Measurements from ENCODE around the gene BMPER. TPM values are rescaled to one million over a fixed set of nuclear protein-coding genes. Genes with fewer than 3 reads are reported as not detected.
A peak's percentile ranks its signal among the peaks of the same experiment; 100 is the strongest.

Gene BMPER
- total RNA-seq, 1 donor, result 11.2 TPM

- H3K4me1 ChIP-seq (ENCODE audit: insufficient read depth, low read length), result peaks cover 18% of the 10 kb centered on the region
- H3K79me2 ChIP-seq (ENCODE audit: insufficient read depth, low read length), result peaks cover 15% of the 10 kb centered on the region
- H4K20me1 ChIP-seq (ENCODE audit: insufficient read depth, low read length), result no peaks in the 10 kb centered on the region
- H3K27ac ChIP-seq (ENCODE audit: low read depth, low read length), result no peak overlapping the region
- no peak overlapping the region for H3K4me3 ChIP-seq (ENCODE audit: insufficient read depth, low read length)
- H3K9me3 ChIP-seq (ENCODE audit: low read depth, low read length), result no peaks in the 10 kb centered on the region
- H2AFZ ChIP-seq (ENCODE audit: low read length), result no peak overlapping the region
- no peaks in the 10 kb centered on the region for H3K27me3 ChIP-seq (ENCODE audit: insufficient read depth, low read length)
- TF ChIP-seq CTCF (IDR thresholded peaks at IDR 0.05; ENCODE audit: extremely low read depth, low read depth, low read length), result no peak
- DNase-seq (ENCODE audit: insufficient read length, low spot score, missing footprints), result no peak
- H3K4me2 ChIP-seq (ENCODE audit: insufficient read depth, low read length), result no peak overlapping the region
- peaks cover 26% of the 10 kb centered on the region for H3K36me3 ChIP-seq (ENCODE audit: insufficient read depth, low read length)
Observed at GRCh38 chr7:33923440-33924229, 18.3 kb downstream of the BMPER start.

GRCh38 chr7:33926535-33926934, 21.2 kb downstream of the BMPER start:
- no peak overlapping the region for H3K4me3 ChIP-seq (ENCODE audit: insufficient read depth, low read length)
- no peak overlapping the region for H3K4me2 ChIP-seq (ENCODE audit: insufficient read depth, low read length)
- TF ChIP-seq CTCF (IDR thresholded peaks at IDR 0.05; ENCODE audit: extremely low read depth, low read depth, low read length), result no peak
- peaks cover 30% of the 10 kb centered on the region for H3K36me3 ChIP-seq (ENCODE audit: insufficient read depth, low read length)
- no peak overlapping the region for H3K27ac ChIP-seq (ENCODE audit: low read depth, low read length)
- no peaks in the 10 kb centered on the region for H4K20me1 ChIP-seq (ENCODE audit: insufficient read depth, low read length)
- DNase-seq (ENCODE audit: insufficient read length, low spot score, missing footprints), result no peak
- peaks cover 9% of the 10 kb centered on the region for H3K4me1 ChIP-seq (ENCODE audit: insufficient read depth, low read length)
- H3K27me3 ChIP-seq (ENCODE audit: insufficient read depth, low read length), result no peaks in the 10 kb centered on the region
- H3K79me2 ChIP-seq (ENCODE audit: insufficient read depth, low read length), result peaks cover 14% of the 10 kb centered on the region
- no peak overlapping the region for H2AFZ ChIP-seq (ENCODE audit: low read length)
- no peaks in the 10 kb centered on the region for H3K9me3 ChIP-seq (ENCODE audit: low read depth, low read length)

- Histone ChIP-seq H3K9me3 (ENCODE audit: low read depth, low read length) (no peaks in the 10 kb centered on the region), H3K4me1 (ENCODE audit: insufficient read depth, low read length) (peaks cover 21% of the 10 kb centered on the region), H3K36me3 (ENCODE audit: insufficient read depth, low read length) (peaks cover 28% of the 10 kb centered on the region), H3K79me2 (ENCODE audit: insufficient read depth, low read length) (peaks cover 10% of the 10 kb centered on the region), H3K27ac (ENCODE audit: low read depth, low read length) (no peak overlapping the region), H3K27me3 (ENCODE audit: insufficient read depth, low read length) (no peaks in the 10 kb centered on the region), H4K20me1 (ENCODE audit: insufficient read depth, low read length) (no peaks in the 10 kb centered on the region), H3K4me3 (ENCODE audit: insufficient read depth, low read length) (no peak overlapping the region), H3K4me2 (ENCODE audit: insufficient read depth, low read length) (no peak overlapping the region), H2AFZ (ENCODE audit: low read length) (no peak overlapping the region)
- no peak for TF ChIP-seq CTCF (IDR thresholded peaks at IDR 0.05; ENCODE audit: extremely low read depth, low read depth, low read length)
- DNase-seq (ENCODE audit: insufficient read length, low spot score, missing footprints), result no peak
Observed at GRCh38 chr7:33928986-33929385, 23.6 kb downstream of the BMPER start.

GRCh38 chr7:33932221-33932620, 26.9 kb downstream of the BMPER start:
- Histone ChIP-seq H3K4me3 (ENCODE audit: insufficient read depth, low read length) (peak overlapping the region; percentile 38), H2AFZ (ENCODE audit: low read length) (peak overlapping the region; percentile 67), H3K79me2 (ENCODE audit: insufficient read depth, low read length) (peaks cover 14% of the 10 kb centered on the region), H3K27me3 (ENCODE audit: insufficient read depth, low read length) (no peaks in the 10 kb centered on the region), H4K20me1 (ENCODE audit: insufficient read depth, low read length) (no peaks in the 10 kb centered on the region), H3K27ac (ENCODE audit: low read depth, low read length) (peak overlapping the region; percentile 94), H3K9me3 (ENCODE audit: low read depth, low read length) (no peaks in the 10 kb centered on the region), H3K36me3 (ENCODE audit: insufficient read depth, low read length) (peaks cover 15% of the 10 kb centered on the region), H3K4me2 (ENCODE audit: insufficient read depth, low read length) (peak overlapping the region; percentile 82), H3K4me1 (ENCODE audit: insufficient read depth, low read length) (peaks cover 27% of the 10 kb centered on the region)
- no peak for TF ChIP-seq CTCF (IDR thresholded peaks at IDR 0.05; ENCODE audit: extremely low read depth, low read depth, low read length)
- no peak for DNase-seq (ENCODE audit: insufficient read length, low spot score, missing footprints)

All from osteoblast (primary cell).